GM12872 (cell line): ENCODE results near the gene TAF1B.

Source experiments
- CTCF ChIP-seq: IDR thresholded peaks from 3 replicates; pipeline ENCODE4 v1.5.1; 2011; ENCODE audit warnings: low read depth, mild to moderate bottlenecking, low read length, moderate library complexity; ENCODE audit not compliant: insufficient read depth

The TAF1B gene

GRCh38 chr2:9815076-9815475, 28.2 kb upstream of the TAF1B start:
- no peak for TF ChIP-seq CTCF

- no peak for TF ChIP-seq CTCF
These were observed 27.4 kb upstream of the TAF1B start for GRCh38 chr2:9815844-9816279.

DNA sequence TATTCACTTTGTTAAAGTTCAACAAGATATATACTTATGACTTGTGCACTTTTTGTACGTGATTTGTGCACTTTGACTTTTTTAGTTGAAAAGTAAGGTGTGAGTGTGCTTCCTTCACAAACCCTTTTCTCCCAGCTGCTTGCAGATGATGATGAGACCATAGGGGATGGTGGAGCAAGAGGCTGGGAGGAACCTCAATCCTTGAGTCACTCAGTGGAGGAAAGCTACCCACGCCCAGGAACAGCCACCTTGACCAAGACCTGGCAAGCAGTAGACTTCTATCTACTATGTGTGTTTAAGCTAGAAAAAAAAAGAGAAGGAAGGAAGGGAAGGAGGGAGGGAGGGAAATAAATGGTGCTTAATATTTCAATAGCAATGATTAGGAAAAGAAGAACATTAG, 25.2 kb upstream of the TAF1B start:
- TF ChIP-seq CTCF, result no peak

DNA sequence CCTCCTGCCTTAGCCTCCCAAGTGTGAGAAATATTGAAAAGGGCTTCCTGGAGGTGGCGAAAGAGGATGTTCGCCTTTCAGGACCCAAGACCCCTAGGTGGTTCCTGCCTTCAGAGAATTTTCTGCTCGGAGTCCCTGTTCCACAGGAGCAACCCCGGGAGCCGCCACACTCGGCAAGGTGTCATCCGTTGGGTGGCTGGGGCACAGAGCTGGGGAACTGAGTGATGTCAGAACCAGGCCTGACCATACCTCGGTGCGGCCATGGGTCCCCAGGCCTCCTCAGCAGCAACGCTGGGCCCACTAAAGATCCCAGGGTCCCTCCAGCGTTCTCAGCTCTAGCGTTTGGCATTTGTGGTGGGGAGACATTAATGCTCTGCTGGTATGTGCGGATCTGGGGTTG, 23.7 kb upstream of the TAF1B start:
- no peak for TF ChIP-seq CTCF

- no peak for TF ChIP-seq CTCF
These were observed 23.0 kb upstream of the TAF1B start for GRCh38 chr2:9820020-9820973.

- TF ChIP-seq CTCF, result no peak
These were observed 21.3 kb upstream of the TAF1B start for GRCh38 chr2:9821805-9822445.

- TF ChIP-seq CTCF, result no peak
These were observed 18.8 kb upstream of the TAF1B start for GRCh38 chr2:9824441-9824840.
